ENCODE results near the gene DOCK10. TPM values are rescaled to one million over a fixed set of nuclear protein-coding genes. Genes with fewer than 3 reads are reported as not detected.

The DOCK10 gene
- total RNA-seq, 1 donor from 2014 or later = 205 TPM

DNA sequence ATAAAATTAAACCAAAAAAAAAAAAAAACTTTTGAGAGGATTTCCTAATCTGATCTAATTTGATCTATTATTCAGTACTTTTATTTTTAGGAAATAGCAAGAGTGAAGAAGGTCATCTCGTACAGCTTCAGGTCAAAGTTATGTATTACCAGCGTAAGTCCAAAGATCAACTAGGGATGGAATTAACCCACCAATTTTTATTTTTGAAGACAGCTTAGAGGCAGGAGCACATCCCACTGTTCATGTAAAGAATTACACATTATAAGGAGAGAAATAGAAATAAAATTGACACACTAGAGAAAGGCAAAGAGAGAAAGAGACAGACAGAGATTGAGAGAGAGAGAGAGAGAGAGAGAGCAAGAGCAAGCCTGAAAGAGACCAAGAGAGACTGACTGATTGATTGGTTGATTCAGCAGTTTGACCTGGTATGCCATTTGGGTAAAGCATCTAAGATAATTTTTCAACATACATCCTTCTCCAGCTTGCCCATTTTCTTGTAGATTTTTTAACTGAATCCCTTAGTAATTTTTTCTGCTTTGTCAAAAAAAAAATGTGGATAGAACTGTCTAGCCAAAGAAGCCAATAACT is 25.1 kb downstream of the DOCK10 start:
- intact Hi-C loops (cut with micrococcal nuclease) = no loop called here

DNA sequence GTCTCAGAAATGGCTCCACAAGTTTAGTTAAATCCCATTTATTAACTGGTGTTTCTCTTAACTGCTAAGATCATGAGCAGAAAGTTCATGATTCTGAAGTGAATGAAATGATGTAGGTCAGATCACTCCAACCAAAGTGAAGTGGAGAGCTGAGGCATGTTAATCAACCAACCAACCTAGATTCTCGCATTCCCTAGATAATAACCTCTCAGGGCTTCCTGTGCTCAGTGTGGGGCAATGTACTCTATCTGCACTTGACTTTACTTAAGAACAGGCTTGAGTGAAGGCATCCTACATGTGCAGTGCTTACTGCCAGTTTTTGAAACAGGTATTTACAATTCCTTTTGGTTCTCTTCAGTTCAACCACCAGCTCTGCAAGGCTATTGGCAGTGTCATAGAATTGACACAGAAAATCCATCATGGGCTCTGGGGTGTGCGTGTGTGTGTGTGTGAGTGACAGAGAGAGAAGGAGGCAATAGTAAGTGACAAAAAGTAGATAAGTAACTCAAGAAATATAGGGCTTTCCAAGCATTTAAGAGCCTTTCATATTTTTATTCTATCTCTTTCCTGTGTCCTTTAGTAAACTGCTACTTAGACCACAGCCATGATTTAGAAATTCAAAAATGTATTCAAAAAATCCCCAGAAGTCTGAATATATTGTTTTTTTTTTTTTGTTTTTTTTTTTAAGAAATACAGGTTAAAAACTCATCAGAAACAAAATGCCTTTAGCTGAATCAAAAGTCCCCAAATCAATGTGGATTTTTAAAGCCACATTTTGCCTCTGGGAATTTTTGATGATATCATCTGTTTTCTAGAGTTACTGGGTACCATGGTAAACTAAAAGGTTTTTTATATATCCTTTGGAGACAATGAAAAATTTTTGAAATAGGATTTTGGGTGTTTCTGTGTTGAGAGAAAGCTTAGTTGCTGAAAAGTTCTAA is 28.6 kb downstream of the DOCK10 start:
- intact Hi-C loops (cut with micrococcal nuclease) = no loop called here

DNA sequence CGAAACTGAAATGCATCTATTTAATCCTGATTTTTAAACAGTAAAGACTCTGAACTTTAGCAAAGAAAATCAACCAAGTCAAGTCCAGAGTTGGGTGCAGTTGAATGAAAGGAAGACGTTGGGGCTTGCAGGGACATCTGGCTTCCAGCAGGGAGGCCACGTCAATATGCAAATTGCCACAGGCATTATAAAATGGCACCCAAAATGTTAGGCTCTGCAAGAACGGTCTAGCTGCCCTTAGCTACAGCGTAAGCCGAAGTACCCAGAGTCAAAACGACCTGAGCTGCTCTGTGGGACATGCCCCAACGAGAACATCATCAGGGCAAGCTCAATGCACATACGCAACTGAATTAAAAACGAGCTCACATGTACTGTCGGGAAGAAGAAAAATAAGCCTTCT is 30.7 kb downstream of the DOCK10 start:
- intact Hi-C loops (cut with micrococcal nuclease) = loop anchor here (2.0 kb wide), 2 partner anchors 15 to 29 kb away; no protein-coding TSS in a partner anchor

DNA sequence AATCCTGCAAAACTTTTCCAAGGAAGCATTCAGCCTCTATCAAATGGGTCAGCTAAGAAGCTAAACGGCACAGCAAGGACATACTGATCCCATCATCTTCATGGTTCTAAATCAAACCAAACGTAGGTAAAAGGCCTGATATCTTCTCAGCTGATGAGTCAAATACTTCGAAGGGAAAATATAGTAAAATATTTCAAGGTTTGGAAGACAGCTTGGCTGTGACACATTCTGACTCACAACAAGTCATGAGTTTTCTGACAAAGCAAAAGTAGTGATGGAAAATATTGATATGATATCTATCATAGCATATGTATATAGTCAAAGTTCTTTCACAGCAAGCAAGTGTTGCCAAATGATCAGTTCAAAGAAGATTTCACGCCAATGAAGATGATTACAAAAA is 31.5 kb downstream of the DOCK10 start:
- intact Hi-C loops (cut with micrococcal nuclease) = loop anchor here (2.0 kb wide), 2 partner anchors 16 to 30 kb away; no protein-coding TSS in a partner anchor

DNA sequence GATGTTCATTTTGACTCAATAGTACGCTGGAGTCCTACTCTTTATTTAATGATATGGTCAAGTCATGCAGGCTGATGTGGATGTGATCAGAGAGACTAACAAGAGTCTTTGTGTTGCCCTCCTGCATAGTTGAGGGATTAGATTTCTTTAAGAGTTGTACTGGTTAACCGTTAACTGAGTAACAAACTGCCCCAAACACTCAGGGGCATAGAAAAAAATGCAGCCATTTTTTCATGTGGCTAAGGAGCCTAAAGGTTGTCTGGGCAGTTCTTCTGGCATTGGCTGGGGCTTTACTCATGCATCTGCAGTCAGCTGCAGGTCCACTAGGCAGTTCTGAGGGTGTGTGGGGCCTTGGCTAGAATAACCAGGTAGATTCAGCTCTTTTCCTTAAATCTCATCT is 32.5 kb downstream of the DOCK10 start:
- intact Hi-C loops (cut with micrococcal nuclease) = loop anchor here (2.0 to 10.0 kb wide), 5 partner anchors 17 to 655 kb away; no protein-coding TSS in a partner anchor

DNA sequence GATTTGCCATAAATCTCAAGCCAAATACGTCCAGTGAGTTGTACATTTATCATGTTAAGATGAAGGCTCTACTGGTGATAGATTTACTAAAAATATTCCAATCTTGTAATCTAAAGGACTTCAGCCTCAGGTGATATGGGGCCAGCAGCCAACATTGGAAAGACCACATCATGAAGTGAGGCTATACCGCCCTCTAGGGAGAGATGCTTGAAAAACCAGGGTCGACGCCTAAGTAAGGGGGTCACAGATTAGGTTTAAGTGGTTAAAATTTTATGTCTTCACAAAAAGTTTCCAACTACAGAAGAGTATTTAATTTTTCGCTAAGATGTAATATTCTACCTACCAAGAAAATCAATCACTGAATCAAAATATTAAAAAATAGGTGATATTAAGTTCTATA is 33.3 kb downstream of the DOCK10 start:
- intact Hi-C loops (cut with micrococcal nuclease) = loop anchor here (10.0 kb wide), 3 partner anchors 204 to 656 kb away; no protein-coding TSS in a partner anchor

DNA sequence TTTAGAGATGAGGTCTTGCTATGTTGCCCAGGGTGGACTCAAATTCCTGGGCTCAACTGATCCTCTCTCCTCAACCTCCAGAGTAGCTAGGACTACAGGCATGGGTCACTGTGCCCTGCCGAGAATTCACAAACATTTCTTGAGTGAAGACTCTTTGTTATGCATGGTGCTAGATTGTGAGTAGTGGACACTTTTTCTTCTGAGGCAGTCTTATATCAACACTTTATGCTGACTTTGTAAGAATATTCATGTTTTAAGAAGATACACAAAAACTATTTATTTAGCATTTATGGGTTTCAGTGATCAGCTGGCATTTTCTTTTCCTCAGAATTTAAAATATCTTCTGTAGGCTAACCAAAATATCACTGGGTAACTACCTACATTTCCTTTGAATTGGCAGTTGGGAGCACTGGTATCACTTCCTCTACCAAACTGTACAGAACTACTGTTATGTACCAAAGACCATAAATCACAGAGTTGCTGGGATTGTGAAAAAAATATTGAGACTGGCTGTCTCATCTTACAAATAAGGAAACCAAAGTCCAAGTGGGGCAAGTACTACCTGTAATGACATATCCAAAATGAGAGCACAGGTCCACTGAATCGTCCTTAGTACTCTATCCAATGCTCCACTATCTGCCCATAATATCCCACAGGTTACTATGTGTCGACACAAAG is 34.0 kb downstream of the DOCK10 start:
- intact Hi-C loops (cut with micrococcal nuclease) = loop anchor here (10.0 kb wide), 3 partner anchors 204 to 656 kb away; no protein-coding TSS in a partner anchor

DNA sequence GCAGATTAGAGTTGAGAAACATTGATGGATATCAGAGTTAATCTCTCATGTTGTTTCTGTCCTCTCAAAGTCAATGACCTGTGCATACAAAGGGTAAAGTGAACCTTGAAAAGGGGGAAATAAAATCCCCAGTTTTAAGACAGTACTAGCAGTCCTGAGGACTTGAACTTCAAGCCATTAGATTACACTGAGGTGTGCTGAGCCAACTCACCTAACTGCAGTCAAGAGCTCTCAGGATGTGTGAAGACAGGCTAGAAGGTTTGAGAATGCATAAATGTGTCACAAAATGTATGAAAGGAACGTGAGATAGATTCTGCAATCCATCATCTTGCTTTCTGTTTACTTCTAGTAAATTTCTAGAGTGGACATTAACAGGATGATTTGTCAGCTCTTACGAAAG is 35.5 kb downstream of the DOCK10 start:
- intact Hi-C loops (cut with micrococcal nuclease) = loop anchor here (10.0 kb wide), 3 partner anchors 202 to 658 kb away; no protein-coding TSS in a partner anchor

DNA sequence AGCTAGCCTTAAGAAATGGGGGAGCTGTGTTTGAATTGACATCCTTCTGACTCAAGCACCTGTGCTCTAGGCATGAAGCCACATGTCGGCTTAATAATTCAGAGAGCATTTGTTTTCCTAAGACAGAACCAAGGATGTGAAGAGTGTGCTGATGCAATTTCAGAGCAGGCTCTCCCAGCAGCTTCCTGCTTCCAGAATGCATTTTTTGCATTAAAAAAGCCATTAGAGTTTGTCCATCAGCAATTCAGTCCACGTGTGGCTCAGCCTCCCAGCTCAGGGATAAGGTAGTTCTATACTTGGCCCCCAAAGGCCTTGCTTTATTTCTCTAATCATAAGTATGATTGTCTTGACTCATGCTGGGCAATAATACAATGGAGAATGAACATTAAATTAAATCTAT is 37.7 kb downstream of the DOCK10 start:
- intact Hi-C loops (cut with micrococcal nuclease) = loop anchor here (5.0 to 10.0 kb wide), 4 partner anchors 57 to 660 kb away; no protein-coding TSS in a partner anchor

DNA sequence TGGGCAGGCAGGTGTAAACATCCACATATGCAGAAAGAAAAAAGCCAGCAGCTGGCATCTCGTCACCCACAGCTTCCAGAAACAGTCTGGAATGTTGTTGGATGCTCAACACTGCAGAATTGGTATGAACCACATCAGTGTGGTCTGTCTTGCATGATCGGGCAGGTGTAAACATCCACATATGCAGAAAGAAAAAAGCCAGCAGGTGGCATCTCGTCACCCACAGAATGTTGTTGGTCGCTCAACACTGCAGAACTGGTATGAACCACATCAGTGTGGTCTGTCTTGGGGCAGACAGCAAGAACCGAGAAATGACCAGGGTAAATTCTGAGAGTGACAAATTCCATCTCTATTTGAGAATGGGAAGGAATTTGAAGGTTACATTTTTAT is 39.6 kb downstream of the DOCK10 start:
- intact Hi-C loops (cut with micrococcal nuclease) = loop anchor here (1.0 to 10.0 kb wide), 7 partner anchors 18 to 662 kb away; no protein-coding TSS in a partner anchor

DNA sequence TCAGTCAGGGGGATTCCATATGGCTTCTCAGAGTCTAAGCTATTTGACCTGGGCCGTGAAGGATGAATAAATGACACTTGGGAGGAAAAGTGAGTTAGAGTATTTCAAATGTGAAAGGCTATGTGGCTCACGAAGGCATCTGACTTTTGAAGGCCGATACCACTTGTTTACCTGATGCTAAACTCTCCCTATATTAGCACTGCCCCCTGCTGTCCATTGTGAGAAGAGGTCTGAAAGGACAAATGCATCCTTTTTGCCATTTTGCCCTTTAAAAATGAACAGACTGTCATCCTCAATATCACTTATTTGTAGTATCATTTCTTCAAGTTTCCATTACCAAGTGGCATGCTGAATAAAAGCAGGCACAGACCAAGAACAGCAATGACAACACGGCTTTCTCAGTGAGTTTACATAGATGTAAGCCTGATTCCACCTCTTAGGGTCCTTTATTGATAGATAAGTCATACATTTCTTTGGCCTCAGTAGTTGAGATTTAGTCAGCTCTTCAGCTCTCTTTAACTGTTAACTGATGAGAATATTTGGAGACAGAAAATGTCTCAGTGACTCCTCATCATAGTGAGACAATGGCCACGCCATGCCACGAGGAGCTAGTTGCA is 40.1 kb downstream of the DOCK10 start:
- intact Hi-C loops (cut with micrococcal nuclease) = loop anchor here (1.0 to 10.0 kb wide), 7 partner anchors 17 to 663 kb away; no protein-coding TSS in a partner anchor

DNA sequence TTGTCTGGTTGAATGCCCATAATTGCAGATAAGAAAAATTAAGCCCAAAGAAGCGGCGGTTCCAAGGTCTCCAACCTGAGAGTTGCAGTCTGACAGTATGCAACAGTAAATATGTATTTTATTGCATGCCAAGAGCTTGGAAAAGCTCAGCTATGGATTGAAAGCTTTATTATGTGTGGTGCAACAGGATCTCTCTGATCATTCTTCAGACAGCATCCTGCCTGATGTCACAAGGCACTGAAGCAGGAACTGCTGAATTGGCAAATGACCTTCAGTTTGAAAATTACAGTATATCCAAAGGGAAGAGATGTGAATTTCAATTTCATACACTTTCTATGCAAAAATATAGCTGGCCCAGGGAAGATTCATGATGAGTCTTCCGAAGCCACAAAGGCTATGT is 42.5 kb downstream of the DOCK10 start:
- intact Hi-C loops (cut with micrococcal nuclease) = loop anchor here (5.0 to 10.0 kb wide), 4 partner anchors 52 to 665 kb away; no protein-coding TSS in a partner anchor

DNA sequence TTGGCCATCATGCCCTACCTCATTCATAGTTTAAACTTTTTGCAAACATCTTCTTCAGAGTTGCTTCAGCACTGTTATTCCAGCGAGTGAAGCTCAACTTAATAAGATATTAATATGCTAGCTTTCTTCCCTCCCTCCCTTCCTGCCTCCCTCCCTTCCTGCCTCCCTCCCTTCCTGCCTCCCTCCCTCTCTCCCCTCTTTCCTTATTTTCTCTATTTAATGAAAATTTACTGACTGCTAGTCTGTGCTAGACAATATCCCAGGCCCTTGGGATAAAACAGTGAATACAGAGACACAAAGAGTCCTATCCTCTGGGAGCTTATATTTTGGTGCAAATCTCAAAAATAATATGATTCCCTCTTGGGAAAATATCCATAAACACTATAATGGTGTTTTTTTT is 42.9 kb downstream of the DOCK10 start:
- intact Hi-C loops (cut with micrococcal nuclease) = no loop called here

DNA sequence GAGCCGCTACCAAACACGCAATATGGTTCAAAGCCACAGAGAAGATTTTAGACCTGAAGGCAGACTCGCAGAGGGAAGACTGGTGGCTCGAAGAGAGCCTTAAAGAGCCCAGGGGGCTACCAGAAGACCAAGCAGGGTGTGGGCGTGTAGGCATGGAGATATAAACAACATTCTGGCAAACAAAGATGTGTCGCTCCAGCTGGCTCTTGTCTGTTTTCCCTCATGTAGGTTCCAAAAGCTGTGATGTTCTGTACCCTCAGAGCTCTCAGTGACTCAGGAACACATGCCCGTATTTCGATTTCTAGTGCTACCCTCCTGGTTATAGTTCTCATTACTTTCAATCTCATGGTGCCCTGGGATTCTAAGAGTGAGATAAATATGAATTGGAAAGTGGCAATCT is 44.5 kb downstream of the DOCK10 start:
- intact Hi-C loops (cut with micrococcal nuclease) = no loop called here

DNA sequence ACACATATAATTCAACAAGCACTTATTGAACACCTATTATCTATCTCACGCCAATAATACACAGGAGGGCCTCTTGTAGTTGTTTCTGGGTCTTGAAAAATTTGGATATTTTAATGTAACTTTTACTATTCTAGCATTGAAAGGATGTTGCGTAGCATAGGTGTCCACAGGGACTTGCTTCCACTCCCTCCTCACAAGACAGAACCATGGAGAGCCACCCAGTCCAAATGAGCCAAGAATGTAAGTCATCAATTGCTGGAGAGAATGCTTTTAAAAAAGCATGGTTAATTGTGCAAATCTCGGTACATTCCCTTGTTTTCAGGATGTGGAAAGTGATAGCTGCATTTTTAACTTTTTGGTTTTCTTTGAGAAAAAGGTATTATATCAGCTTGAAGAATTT is 46.8 kb downstream of the DOCK10 start:
- intact Hi-C loops (cut with micrococcal nuclease) = no loop called here

DNA sequence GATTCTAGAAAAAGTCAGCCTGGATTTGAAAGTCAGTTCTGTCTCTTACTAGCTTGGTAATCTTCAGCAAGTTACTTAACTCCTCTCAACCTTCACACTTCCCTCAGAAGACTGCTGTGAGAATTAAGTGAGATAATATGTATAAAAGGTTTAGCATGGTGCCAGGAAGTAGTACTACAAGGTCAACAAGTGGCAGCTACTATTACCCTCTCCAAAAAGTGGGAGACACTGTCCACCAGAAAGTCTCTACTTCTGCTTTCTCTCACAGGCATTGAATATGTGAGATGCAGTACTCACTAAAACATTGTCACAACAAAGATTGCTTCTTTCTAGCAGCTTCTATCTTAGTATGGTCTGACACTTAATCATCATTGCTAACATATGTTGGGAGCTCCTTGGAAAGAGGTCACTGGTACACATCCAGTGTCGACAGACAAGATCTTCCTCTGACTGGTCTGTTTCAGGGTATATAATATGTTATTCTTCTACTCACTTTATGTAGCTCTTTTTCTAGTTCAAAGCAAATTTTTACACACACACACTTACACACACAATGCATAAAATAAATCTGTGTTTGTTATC is 47.9 kb downstream of the DOCK10 start:
- intact Hi-C loops (cut with micrococcal nuclease) = no loop called here

DNA sequence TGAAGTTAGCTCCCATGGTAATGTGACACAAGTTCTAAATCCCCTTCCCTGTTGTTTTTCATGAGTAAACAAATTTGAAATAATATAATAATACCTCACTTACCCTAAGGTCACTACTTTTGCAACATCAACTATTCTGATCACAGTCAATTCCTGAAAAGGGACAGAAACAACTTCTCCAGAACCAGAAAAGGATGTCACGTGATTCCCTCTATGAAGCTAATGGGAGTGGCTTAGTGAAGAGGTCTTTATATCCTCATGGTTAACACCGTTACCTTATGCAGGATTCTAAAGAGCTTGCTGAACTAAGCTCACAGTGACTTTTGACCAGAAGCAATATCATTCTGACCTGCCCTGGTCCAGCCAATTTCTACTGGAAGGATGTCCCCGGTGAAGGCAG is 51.6 kb downstream of the DOCK10 start:
- intact Hi-C loops (cut with micrococcal nuclease) = no loop called here

DNA sequence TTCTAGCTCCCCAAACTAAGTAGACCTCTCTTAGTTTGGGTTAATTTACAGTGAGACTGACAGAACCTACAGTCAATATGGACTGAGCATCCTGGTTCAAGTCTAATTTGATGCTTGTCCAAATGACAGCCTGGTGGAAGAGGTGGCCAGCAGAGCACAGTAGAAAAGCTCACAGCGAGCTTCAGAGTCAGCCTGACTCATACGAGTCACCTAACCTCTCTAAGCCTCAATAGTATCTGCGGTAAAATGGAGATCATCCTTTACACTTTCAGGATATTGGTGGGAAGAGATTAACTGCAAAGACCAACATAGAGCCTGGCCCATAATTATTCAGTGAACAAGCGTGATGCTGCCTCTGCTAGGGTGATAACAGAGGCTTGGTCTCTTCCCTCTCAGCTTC is 54.5 kb downstream of the DOCK10 start:
- intact Hi-C loops (cut with micrococcal nuclease) = no loop called here

DNA sequence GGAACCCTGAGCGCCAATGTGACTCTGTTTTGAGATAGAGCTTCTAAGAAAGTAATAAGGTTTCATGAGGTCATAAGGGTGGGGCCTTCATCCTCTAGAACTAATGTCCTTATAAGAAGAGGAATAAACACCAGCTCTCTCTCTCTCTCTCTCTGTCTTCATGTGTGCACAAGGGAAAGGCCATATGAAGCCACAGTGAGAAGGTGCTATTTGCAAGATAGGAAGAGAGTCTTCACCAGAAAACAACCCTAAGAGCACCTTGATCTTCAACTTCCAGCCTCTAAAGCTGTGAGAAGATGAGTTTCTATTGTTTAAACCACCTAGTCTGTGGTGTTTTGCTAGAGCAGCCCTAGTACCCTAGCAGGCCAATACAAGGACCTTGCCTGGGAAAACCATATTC is 55.8 kb downstream of the DOCK10 start:
- intact Hi-C loops (cut with micrococcal nuclease) = loop anchor here (1.0 kb wide), 1 partner anchor 58 kb away; no protein-coding TSS in a partner anchor

DNA sequence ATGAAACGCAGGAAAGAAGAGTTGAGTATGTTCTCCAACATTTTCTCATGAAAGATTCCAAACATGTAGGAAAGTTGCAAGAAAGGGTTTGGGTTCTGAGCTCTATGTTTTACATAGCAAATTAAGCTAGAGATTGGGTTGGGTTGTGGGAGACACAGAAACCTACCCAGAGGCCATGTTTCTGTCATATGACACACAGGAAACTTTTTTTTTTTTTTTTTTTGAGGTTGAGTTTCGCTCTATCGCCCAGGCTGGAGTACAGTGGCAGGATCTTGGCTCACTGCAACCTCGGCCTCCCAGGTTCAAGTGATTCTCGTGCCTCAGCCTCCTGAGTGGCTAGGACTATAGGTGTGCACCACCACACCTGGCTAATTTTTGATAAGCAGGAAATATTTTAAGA is 57.6 kb downstream of the DOCK10 start:
- intact Hi-C loops (cut with micrococcal nuclease) = loop anchor here (1.0 to 2.0 kb wide), 2 partner anchors 18 to 37 kb away; no protein-coding TSS in a partner anchor
